T-helper 9 cell (primary cell): ENCODE measurements around the gene FRMPD4.

ENCODE experiments used
- DNase-seq: peaks from one replicate; pipeline ENCODE4 v3.0.0-alpha.2; 2020

FRMPD4 gene

DNA sequence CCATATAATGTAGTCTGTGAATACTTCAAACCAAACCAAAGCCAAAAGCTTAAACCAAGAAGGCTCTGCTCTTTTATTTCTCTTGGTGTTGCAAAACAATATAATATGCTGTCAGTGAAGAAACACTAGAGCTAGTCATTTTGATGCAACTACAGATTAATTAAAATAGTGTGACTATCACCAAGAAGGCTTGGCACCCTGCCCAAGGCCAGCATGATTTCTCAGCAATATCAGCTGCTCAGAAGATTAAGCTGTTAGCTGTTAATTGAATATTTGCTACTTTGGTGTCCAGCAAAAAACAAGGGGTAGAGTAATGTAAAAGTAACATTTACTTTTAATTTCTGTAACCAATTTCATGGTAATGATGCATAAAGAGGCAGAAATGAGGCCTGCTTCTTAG, 548.1 kb downstream of the FRMPD4 start:
- no peak for DNase-seq

DNA sequence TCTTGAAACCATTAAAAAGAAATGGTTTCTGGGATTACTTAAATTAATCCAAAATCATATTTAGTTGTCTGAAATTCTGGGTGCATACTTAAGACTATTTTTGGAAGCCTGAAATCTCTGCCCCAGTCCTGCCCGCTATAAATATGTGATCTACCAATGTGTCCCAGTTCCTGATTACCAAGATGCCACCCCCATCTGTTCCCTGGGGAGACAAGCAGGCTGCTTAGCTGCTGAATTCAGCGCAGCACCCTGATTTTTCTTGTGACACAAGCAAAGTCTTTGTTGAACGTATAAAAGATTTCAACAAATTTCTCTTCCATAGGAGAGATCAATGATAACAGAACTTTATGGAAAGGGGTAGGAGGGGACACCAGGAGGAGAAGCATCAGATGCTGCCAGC, 552.4 kb downstream of the FRMPD4 start:
- no peak for DNase-seq

DNA sequence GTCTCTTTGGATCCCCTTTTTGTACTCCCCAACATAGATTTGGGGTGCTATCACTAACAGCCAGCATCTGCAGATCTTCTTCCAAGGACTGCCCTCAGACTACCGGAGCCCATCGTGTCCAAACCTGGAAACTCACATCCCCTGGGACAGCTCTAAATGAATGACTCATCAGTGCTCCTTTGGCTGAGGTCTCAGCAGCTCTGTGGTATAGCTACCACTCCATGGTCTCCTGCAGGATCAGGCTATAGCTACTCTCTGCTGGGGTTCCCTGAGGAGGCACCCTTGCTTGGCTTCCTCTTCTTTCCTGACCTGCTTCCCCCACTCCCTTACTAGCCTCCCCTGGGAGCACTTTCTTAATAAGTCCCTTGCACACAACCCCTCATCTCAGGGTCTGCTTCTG, 555.5 kb downstream of the FRMPD4 start:
- no peak for DNase-seq

DNA sequence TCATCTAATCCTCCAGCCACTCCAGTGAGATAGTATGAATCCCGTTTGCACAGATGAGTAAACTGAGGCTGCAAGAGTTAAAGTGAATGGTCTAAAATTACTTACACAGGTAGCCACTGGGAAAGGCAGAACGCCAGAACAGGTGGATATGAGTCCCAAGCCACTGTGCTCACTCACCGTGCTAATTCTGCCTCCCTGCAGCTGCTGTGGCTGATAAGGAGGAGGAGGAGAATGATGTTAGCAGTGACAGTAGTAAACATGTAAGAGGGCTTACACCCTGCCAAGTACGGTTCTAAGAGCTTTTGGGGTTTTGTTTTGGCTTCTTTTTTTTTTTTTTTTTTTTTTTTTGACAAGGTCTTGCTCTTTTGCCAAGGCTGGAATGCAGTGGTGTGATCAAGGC, 562.5 kb downstream of the FRMPD4 start:
- no peak for DNase-seq

DNA sequence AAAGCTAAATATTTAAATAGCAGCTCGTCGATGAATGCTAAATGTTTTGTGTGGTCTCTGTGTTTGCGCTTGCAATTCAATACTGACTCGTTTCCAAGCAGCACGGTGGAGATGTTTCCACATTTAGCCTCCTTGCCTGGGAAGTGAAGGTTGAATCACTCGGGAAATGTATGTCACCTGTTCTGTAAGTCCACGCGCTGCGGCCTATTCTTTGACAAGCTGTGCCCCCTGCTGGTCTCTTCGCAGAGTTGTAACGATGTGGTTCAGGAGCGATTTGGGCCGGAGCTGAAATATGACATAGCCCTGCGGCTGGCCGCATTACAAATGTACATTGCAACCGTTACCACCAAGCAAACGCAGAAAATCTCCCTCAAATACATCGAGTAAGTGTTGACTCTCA, 563.4 kb downstream of the FRMPD4 start:
- no peak for DNase-seq

DNA sequence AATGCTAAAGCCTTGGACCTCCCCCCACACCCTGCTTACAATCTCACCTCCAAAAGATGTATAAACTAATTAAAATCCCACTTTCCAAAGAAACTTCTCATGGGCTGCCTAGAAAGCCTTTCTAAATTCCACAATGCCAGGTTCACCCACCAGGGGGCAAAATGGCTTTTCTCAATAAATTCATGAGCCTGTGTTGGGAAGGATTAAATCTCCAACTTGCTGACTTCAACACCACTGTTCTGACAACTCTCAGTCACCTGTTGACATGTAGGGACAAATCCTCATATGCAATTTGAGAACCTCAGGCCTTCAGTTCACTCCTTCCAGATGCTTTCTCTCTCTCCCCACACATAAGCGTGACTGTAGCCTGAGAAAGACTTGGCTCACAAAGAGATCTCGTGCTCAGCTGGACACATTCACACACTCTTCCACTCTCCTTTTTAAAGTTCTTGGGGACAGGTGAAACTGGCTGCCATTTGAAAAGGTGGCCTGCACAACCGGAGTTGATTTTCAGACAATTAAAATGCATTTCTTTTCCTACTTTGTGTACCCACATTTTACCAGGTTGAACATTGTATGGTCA, 564.3 kb downstream of the FRMPD4 start:
- no peak for DNase-seq

DNA sequence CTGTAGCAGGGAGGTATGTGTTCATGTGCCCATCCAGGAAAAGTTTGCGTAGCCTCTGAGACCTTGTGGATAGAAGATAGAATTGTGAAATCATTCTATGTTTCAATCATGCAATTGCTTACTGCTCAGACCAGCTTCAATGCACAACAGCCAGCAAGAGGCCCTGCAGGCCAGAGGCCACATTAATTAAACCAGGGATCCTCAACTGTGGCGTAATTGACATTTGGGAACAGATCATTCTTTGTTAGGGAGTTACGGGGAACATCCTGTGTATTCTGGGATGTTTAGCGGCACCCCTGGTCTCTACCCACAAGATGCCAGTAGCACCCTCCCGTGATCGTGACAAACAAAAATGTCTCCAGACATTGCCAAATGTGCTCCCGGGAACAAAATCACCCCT, 566.4 kb downstream of the FRMPD4 start:
- DNase-seq, result no peak

DNA sequence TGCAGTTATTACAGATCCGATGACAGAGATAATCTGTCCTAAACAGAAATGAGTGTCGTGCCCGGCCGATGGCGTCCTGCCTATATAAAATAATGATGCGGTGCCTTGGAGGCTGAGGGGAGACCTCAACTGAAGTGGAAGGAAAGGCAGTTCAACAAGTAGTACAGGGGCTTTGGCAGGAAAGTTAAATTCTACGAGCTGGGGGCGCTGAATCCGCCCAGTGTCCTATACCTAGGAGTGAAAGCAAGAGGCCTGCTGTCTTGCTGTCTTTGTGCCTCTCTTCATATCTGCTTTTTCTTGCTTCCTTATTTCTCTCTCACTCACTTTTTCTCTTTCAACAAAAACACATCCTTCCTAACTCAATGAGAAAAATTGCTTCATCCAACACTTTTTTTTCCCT, 570.8 kb downstream of the FRMPD4 start:
- DNase-seq, result no peak

DNA sequence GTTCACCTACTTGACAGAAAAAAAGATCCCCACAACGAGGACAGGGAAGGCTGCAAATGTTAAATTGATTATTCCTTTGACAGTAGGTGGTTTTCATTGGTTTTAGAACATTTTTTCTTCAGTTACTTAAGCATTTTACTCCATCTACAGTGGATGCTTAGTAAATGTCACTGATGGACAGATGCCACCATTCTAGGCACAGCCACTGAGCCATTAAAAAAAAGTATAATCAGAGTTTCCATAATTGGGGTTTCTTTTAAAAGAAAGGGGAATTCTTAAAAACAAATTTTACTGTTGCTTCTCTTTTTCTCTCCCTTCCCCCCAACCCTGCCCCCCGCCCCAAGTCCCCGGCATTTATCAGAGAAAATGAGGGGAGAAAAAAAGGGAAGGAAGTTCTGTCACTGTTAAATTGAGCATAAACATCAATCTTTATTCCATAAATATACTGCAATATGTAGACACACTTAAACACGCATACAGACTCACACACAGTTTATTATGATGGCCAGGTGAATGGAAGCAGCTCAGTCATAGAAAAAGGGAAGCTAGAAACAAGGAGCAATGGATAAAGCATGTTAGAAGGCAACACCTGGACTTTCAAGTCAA, 573.3 kb downstream of the FRMPD4 start:
- no peak for DNase-seq

DNA sequence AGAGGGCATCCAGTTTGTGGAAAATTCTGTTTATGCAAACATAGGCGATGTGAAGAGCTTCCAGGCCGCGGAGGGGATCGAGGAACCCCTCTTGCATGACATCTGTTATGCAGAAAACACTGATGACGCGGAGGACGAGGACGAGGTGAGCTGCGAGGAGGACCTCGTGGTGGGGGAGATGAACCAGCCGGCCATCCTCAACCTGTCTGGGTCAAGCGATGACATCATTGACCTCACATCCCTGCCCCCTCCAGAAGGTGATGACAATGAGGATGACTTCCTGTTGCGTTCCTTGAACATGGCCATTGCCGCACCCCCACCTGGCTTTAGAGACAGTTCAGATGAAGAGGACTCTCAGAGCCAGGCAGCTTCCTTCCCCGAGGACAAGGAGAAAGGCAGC, 578.3 kb downstream of the FRMPD4 start:
- no peak for DNase-seq

DNA sequence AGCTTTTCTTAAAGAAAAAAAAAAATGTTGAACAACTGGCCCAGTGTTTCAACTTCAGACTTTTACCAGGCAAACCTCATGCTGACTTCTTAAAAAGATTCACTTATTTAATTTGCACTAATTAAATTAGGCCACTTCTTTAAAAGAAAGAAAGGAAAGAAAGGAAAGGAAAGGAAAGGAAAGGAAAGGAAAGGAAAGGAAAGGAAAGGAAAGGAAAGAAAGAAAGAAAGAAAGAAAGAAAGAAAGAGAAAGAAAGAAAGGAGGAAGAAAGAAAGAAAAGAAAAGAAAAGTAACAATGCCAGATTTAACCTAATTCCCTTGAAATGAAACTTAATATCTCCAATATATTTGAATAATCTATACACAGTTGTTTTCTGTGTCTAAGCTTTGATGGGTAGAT, 581.6 kb downstream of the FRMPD4 start:
- DNase-seq, result no peak

DNA sequence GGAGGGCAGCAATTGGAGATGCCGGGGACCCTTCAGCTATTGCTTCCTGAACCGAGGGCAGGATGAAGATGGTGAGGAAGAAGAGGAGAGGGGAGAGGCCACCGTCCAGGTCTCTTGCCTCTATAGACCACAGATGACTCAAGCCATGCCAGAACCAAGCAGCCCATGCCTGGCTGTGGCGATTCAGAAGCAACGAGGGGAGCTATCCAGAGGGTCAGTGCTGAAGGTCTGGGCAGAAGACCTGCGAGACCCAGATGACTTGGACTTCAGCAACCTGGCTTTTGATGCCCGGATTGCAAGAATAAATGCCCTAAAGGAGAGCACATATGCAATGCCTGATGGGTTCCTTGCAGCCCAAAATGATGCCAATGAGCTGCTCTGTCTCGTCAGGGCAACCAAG, 582.8 kb downstream of the FRMPD4 start:
- DNase-seq, result no peak

DNA sequence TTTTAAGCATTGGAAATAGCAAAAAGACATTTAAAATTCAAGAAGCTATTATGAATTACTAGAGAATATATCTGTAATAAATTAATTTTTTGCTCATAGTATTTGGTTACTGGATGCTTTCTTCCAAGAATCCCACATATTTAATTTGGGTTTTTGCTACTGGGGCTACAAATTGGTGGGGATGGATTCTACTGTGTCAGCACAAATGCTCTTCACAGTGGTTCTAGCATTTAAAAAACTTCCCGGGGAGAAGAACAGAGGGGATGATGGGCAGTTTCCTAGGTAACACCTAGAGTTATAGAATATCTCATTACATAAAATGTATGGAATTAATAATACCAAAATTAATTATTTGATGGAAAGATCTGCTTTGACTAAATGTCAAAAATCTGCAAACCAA, 584.0 kb downstream of the FRMPD4 start:
- DNase-seq, result no peak

DNA sequence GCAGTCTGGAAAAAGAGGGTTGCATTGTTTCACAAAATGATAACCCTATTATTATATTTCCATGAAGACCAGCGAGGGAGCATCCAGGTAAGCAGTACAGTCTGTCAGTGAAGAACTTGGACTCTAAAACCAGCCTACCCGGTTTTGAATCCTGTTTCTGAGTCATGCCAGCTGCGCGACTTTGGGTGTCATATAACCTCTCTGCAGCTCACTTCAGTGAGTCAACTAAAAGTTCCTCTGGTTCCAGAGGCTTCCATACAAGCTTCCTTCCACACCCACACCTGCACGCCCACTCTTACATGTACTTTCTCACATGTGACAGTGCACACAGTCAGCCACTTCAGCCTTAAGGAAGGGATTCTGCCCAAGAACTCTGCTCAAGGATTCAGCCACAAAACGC, 603.1 kb downstream of the FRMPD4 start:
- no peak for DNase-seq

DNA sequence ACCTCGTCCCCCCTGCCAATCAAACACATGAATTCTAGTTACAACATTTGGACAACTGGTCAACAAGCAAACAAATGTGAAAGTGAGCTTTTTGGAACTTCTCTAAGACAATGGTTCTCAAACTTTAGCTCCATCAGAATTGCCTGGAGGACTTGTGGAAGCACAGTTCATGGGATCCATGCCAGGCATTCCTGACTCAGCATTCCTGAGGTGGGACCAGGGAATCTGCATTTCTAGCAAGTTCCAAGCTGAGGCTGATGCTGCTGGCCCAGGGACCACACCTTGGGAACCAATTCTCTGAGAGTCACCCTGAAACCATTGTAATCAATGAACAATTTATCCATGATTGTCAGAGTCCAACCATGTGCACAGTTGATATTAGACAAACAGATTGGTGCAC, 609.2 kb downstream of the FRMPD4 start:
- DNase-seq, result no peak

DNA sequence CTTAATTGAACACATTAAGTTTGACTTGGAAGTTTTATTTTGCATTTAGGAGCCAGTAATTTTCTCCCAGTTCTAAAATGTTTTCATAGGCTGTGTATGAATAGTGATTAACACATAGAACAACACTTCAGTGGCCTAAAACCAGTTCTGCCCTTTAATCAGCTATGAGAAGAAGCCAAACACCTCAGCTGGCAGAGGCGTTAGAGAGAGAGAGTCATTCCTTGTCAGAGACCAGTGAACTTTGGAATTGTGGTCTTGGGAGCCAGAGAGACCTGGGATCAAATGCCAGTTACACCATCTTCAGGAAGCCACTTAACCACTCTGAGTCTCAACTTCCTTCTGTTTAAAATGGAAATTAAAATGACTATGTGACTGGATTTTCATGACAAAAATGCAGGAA, 613.6 kb downstream of the FRMPD4 start:
- DNase-seq, result no peak

DNA sequence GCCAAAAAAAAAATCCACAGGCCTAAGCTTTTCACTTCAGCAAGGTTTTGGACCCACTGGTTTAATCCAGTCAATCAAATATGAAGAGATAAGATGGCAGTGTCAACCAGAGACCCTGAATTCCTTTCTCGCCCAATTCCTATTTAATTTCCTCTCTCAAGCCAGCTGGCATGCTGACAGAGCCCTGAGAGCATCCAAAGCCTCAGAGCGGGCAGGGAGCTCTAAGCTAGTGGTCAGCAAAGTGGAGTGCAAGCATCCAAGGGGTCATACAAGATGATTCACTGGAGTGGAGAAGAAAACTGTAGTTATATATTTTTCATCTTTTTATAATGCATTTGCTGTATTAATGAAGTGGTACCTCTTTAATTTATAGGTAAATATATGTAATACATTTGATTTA, 615.1 kb downstream of the FRMPD4 start:
- no peak for DNase-seq

DNA sequence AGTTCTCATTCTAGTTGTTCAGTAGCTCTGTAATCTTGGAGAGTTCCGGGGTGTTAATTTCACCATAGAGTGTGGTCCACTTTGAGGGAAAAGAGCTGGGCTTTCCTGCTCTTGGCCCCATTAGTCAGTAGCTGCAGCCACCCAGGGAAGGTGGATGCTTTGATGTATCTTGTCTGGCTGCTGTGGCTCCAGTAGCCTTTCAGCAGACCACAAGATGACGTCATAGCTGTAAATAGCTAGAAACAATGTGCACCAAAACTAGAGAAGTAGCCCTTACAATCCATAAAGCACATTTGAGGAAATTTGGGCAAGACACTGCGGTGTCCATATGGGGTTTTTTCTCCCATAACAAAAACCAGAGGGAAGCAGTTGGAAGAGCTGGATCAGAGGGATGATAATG, 620.0 kb downstream of the FRMPD4 start:
- DNase-seq, result no peak

DNA sequence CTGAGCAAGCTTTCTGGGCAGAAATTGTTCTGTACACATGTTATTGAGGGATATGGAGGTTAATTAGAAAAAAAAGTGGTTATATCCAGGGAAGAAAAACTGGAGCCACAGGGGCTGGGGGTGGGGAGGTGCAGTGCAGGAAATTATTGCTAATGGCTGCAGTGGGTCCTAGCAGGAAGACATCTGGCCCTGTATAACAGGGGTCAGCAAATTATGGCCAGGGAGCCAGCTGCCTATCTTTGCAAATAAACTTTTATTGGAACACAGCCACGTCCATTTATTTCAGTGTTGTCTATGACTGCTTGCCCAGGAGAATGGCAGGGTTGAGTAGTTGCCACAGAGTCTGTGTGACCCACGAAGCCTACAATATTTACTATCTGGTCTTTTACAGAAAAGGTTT, 629.6 kb downstream of the FRMPD4 start:
- no peak for DNase-seq

DNA sequence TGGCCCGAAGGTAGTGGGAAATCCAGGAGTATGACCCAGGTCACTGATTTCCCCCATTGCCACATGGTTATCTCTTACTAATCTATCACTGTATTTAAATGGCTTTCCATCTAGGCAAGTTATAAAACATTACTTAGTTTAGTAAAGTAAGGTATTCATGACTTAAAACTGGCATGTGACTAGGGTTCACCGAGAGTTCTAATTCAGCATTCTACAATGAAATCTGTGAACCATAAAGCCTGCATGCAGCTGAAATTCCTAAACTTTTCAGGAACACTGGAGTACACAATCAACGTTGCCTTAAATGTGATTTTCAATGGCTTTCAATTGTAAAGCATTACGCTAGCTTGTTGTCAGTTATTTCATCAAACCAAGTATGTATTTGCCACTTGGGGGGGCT, 630.2 kb downstream of the FRMPD4 start:
- DNase-seq, result no peak

DNA sequence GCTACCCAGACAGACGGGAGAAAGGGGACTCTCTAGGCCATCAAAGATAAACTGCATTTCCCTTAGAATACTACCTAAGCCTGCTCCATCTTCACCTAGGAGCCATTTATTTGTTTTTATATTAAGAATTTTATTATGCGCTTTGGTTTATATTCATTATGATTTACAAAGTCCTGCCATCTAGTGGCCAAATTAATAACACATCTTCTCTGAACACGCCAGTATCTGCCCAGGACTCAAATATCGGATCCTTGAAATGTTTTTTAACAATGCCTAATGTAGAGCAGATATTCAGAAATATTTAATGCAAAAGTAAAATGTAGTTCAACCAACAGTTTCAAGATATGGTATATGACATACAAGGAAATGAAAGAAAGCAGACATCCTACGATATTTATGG, 632.2 kb downstream of the FRMPD4 start:
- no peak for DNase-seq

DNA sequence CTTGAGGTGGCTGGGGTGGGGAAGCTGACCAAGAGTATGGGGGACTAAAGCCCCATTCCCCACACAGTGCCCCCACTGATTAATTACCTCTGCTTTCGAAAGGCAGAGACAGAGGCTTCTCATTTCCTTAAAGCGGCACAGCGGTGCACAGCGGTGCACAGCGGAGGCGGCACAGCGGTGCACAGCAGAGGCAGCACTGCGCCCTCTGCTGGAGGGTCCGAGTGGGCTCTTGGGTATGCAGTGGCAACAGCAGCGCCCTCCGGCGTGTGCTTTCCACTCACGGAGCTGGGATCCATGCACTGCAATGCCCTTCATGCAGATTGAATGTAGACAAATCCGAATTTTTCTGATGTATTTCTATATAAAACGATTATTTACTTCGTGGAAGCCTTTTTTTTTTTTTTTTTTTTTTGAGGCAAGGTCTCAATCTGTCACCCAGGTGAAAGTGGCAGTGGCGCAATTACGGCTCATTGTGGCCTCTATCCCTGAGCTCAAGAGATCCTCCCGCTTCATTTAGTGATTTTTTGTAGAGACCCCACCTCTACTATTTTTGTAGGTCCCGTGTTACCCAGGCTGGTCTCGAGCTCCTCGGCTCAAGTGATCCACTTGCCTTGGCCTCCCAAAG, 633.3 kb downstream of the FRMPD4 start:
- peak; percentile 53 for DNase-seq
